ENCODE data around the gene SGCD. TPM values are rescaled to one million over a fixed set of nuclear protein-coding genes. Genes with fewer than 3 reads are reported as not detected.

SGCD gene
- total RNA-seq, 1 experiment from 2014 or later, result not detected

DNA sequence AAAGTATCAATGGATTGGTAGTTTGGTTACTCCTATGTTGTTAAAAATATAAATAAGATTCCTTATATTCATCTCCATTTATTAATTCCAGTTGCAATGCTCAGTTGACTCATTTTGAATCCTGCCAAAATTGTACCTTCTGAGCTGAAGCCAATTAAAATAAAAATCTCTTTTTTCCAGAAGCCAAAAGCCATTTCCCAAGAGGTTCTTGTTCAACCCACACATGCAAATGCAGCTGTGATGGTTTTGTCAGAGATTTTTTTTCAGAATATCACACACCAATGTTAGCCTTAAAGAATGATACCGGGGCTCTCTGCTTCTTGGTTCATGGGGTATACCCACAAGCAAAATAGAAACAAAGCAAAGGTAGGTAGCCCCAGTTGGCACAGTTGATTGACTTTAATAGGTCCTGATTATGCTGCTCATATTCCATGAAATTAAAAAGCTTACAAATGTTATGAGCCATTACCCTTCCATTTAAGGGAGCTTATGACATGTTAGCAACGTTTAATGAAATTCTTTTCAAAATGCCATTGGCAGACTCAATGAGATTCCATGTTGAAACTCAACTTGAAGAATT, 208.0 kb downstream of the SGCD start:
- POLR2A ChIA-PET, result no interaction called here
- H3K9ac ChIP-seq (ENCODE audit: low read length), result no peak overlapping the region
- H3K79me2 ChIP-seq (ENCODE audit: insufficient read depth, low read length), result no peaks in the 10 kb centered on the region
- no peak overlapping the region for H3K4me3 ChIP-seq (replicated peaks in 1 of 2; ENCODE audit: low read depth in 1 of 2, low read length in 2 of 2)
- BruUV-seq (replicated peaks), result no TSS peak
- H3K4me1 ChIP-seq (ENCODE audit: control insufficient read depth in 1 of 2, insufficient read depth in 2 of 2, low read length in 2 of 2), result no peaks in the 10 kb centered on the region
- H3K9me3 ChIP-seq (ENCODE audit: control insufficient read depth in 1 of 2, insufficient read depth in 1 of 2, low read depth in 1 of 2, low read length in 2 of 2), result no peaks in the 10 kb centered on the region; a peak in 2 of 4 replicates
- TF ChIP-seq, protein P1, sequence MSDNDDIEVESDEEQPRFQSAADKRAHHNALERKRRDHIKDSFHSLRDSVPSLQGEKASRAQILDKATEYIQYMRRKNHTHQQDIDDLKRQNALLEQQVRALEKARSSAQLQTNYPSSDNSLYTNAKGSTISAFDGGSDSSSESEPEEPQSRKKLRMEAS (IDR thresholded peaks at IDR 0.05), result no peak
- TF ChIP-seq, protein P2, sequence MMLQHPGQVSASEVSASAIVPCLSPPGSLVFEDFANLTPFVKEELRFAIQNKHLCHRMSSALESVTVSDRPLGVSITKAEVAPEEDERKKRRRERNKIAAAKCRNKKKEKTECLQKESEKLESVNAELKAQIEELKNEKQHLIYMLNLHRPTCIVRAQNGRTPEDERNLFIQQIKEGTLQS (IDR thresholded peaks at IDR 0.05), result no peak
- TF ChIP-seq SP1 (IDR thresholded peaks at IDR 0.05; ENCODE audit: low read depth) (no peak), POLR2AphosphoS5 (IDR thresholded peaks at IDR 0.05; ENCODE audit: low read depth, low read length) (no peak), CBX3 (IDR thresholded peaks at IDR 0.05; ENCODE audit: low read depth) (no peak), EZH2 (IDR thresholded peaks at IDR 0.05) (no peak), RAD21 (IDR thresholded peaks at IDR 0.05; ENCODE audit: low read depth) (no peak), TCF7L2 (IDR thresholded peaks at IDR 0.05; ENCODE audit: borderline replicate concordance, extremely low read depth, insufficient read depth, insufficient read length) (no peak), ZFX (IDR thresholded peaks at IDR 0.05) (no peak), CEBPB (IDR thresholded peaks at IDR 0.05; ENCODE audit: low read depth) (no peak), JUND (IDR thresholded peaks at IDR 0.05) (no peak), EGR1 (IDR thresholded peaks at IDR 0.05; ENCODE audit: low read depth) (no peak), FOSL1 (IDR thresholded peaks at IDR 0.05; ENCODE audit: low read depth) (no peak), SRF (IDR thresholded peaks at IDR 0.05; ENCODE audit: low read depth) (no peak)
- TF ChIP-seq, protein P3, sequence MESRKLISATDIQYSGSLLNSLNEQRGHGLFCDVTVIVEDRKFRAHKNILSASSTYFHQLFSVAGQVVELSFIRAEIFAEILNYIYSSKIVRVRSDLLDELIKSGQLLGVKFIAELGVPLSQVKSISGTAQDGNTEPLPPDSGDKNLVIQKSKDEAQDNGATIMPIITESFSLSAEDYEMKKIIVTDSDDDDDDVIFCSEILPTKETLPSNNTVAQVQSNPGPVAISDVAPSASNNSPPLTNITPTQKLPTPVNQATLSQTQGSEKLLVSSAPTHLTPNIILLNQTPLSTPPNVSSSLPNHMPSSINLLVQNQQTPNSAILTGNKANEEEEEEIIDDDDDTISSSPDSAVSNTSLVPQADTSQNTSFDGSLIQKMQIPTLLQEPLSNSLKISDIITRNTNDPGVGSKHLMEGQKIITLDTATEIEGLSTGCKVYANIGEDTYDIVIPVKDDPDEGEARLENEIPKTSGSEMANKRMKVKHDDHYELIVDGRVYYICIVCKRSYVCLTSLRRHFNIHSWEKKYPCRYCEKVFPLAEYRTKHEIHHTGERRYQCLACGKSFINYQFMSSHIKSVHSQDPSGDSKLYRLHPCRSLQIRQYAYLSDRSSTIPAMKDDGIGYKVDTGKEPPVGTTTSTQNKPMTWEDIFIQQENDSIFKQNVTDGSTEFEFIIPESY (IDR thresholded peaks at IDR 0.05; ENCODE audit: extremely low read depth, insufficient replicate concordance, low read length), result no peak
- TF ChIP-seq, protein P4, sequence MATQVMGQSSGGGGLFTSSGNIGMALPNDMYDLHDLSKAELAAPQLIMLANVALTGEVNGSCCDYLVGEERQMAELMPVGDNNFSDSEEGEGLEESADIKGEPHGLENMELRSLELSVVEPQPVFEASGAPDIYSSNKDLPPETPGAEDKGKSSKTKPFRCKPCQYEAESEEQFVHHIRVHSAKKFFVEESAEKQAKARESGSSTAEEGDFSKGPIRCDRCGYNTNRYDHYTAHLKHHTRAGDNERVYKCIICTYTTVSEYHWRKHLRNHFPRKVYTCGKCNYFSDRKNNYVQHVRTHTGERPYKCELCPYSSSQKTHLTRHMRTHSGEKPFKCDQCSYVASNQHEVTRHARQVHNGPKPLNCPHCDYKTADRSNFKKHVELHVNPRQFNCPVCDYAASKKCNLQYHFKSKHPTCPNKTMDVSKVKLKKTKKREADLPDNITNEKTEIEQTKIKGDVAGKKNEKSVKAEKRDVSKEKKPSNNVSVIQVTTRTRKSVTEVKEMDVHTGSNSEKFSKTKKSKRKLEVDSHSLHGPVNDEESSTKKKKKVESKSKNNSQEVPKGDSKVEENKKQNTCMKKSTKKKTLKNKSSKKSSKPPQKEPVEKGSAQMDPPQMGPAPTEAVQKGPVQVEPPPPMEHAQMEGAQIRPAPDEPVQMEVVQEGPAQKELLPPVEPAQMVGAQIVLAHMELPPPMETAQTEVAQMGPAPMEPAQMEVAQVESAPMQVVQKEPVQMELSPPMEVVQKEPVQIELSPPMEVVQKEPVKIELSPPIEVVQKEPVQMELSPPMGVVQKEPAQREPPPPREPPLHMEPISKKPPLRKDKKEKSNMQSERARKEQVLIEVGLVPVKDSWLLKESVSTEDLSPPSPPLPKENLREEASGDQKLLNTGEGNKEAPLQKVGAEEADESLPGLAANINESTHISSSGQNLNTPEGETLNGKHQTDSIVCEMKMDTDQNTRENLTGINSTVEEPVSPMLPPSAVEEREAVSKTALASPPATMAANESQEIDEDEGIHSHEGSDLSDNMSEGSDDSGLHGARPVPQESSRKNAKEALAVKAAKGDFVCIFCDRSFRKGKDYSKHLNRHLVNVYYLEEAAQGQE (IDR thresholded peaks at IDR 0.05; ENCODE audit: low read depth), result no peak
- TF ChIP-seq, protein P5, sequence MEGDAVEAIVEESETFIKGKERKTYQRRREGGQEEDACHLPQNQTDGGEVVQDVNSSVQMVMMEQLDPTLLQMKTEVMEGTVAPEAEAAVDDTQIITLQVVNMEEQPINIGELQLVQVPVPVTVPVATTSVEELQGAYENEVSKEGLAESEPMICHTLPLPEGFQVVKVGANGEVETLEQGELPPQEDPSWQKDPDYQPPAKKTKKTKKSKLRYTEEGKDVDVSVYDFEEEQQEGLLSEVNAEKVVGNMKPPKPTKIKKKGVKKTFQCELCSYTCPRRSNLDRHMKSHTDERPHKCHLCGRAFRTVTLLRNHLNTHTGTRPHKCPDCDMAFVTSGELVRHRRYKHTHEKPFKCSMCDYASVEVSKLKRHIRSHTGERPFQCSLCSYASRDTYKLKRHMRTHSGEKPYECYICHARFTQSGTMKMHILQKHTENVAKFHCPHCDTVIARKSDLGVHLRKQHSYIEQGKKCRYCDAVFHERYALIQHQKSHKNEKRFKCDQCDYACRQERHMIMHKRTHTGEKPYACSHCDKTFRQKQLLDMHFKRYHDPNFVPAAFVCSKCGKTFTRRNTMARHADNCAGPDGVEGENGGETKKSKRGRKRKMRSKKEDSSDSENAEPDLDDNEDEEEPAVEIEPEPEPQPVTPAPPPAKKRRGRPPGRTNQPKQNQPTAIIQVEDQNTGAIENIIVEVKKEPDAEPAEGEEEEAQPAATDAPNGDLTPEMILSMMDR (IDR thresholded peaks at IDR 0.05 in 2 of 3, conservative IDR thresholded peaks at IDR 0.05 in 1 of 3; ENCODE audit: borderline replicate concordance in 1 of 3, insufficient read depth in 1 of 3, low read depth in 2 of 3, low read length in 2 of 3), result no peak
- no peaks in the 10 kb centered on the region for H3K9me2 ChIP-seq (ENCODE audit: insufficient read depth)
- ATAC-seq (no peak), DNase-seq (ENCODE audit: low read depth, low spot score) (no peak)
- intact Hi-C loops (cut with micrococcal nuclease), result no loop called here
- H3K36me3 ChIP-seq (ENCODE audit: control insufficient read depth in 1 of 2, insufficient read depth in 2 of 2, low read length in 2 of 2), result no peaks in the 10 kb centered on the region
- RAD21 ChIA-PET (ENCODE audit: low non-redundant PET in 1 of 2, low total read pairs in 2 of 2, uncharacterized antibody in 2 of 2, unreplicated experiment in 2 of 2), result no interaction called here
- H3K27me3 ChIP-seq (ENCODE audit: insufficient read depth, low read length), result no peaks in the 10 kb centered on the region
- H3K27ac ChIP-seq (ENCODE audit: low read depth, low read length), result no peak overlapping the region
- H2AFZ ChIP-seq (ENCODE audit: low read depth, low read length, poor library complexity, severe bottlenecking), result no peak overlapping the region
- CTCF ChIA-PET, result no interaction called here
- no peaks in the 10 kb centered on the region for H4K20me1 ChIP-seq (ENCODE audit: insufficient read depth)
- H3K4me2 ChIP-seq (ENCODE audit: low read length), result no peak overlapping the region

Data from HCT116 (cell line).